Measurements from ENCODE around the gene RUNX2. TPM values are rescaled to one million over a fixed set of nuclear protein-coding genes. Genes with fewer than 3 reads are reported as not detected.
A peak's percentile ranks its signal among the peaks of the same experiment; 100 is the strongest.

The RUNX2 gene
- total RNA-seq, 6 experiments from 2014 or later = 7.4 to 12.7 (median 10.8) TPM

DNA sequence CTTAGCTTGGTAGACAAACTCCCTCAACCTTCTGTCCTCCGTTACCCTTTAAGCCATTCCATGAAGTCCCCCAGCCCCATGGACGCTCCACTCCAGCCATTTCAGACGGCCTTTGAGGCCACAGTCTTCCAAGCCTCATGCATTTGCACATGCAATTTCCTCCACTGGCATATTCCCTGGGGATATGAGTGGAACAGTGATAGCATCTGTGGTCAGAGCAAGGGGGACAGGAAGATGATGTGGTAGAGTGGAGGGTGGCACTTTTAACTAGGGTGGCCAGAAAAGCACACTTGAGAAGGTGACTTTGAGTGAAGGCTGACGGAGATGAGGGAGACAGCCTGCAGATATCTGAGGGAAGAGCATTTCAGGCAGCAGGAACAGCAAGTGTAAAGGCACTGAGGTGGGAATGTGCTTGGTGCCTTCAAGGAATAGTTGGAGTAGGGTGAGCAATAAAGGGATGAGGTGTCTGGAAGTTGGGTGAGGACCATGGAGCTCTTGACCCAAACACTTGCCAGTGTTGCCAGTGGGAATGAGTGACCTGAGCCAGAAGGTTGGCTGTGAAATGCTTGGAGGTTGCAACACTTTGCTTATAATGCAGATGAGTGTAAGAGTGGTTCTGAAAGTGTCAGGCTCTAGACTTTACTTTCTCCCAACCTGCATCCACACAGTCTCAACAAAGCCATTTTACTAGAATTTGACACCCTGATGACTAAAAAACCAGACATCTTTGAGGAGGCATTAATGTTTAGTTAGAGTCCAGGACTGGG lies 325.2 kb downstream of the RUNX2 start:
- H3K4me3 Mint-ChIP-seq = no peak overlapping the region; the same call in 1 of the 2 replicates
- peaks cover 4% of the 10 kb centered on the region for H3K9me3 Mint-ChIP-seq
- DNase-seq = no peak
- peaks cover 19% of the 10 kb centered on the region for H3K36me3 Mint-ChIP-seq (ENCODE audit: low read depth)
- peaks cover 97% of the 10 kb centered on the region for H3K4me1 Mint-ChIP-seq (ENCODE audit: low read depth)
- H3K27ac Mint-ChIP-seq = peak overlapping the region; percentile 14; the same call in 1 of the 2 replicates
- peaks cover 1% of the 10 kb centered on the region for H3K27me3 Mint-ChIP-seq (ENCODE audit: insufficient read depth)
- TF ChIP-seq, protein P1, sequence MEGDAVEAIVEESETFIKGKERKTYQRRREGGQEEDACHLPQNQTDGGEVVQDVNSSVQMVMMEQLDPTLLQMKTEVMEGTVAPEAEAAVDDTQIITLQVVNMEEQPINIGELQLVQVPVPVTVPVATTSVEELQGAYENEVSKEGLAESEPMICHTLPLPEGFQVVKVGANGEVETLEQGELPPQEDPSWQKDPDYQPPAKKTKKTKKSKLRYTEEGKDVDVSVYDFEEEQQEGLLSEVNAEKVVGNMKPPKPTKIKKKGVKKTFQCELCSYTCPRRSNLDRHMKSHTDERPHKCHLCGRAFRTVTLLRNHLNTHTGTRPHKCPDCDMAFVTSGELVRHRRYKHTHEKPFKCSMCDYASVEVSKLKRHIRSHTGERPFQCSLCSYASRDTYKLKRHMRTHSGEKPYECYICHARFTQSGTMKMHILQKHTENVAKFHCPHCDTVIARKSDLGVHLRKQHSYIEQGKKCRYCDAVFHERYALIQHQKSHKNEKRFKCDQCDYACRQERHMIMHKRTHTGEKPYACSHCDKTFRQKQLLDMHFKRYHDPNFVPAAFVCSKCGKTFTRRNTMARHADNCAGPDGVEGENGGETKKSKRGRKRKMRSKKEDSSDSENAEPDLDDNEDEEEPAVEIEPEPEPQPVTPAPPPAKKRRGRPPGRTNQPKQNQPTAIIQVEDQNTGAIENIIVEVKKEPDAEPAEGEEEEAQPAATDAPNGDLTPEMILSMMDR (IDR thresholded peaks at IDR 0.05) = no peak

DNA sequence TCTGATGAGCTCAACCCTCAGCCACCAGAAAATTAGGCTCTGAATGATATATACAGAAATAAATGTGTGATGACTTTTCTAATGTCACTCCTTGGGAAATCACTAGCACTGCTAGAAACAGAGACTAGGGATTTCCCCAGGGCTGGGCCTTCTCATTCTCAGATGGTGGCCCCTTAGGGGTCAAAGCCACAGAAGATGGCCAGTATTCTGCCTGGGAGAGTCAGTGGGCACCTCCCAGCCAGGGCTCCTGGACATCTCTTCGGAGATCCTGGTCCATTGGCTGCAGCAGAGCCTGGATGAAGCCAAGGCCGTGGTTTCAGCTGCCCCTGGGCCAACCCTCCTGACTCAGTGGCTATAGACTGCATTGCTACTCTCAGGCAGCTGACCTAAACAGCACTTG lies 326.5 kb downstream of the RUNX2 start:
- H3K36me3 Mint-ChIP-seq (ENCODE audit: low read depth) = peaks cover 19% of the 10 kb centered on the region
- peaks cover 99% of the 10 kb centered on the region for H3K4me1 Mint-ChIP-seq (ENCODE audit: low read depth)
- TF ChIP-seq, protein P1 (IDR thresholded peaks at IDR 0.05) = no peak
- no peak overlapping the region for H3K4me3 Mint-ChIP-seq
- peaks cover 1% of the 10 kb centered on the region for H3K27me3 Mint-ChIP-seq (ENCODE audit: insufficient read depth)
- DNase-seq = no peak
- peak overlapping the region; percentile 99 for H3K27ac Mint-ChIP-seq
- H3K9me3 Mint-ChIP-seq = peaks cover 4% of the 10 kb centered on the region

DNA sequence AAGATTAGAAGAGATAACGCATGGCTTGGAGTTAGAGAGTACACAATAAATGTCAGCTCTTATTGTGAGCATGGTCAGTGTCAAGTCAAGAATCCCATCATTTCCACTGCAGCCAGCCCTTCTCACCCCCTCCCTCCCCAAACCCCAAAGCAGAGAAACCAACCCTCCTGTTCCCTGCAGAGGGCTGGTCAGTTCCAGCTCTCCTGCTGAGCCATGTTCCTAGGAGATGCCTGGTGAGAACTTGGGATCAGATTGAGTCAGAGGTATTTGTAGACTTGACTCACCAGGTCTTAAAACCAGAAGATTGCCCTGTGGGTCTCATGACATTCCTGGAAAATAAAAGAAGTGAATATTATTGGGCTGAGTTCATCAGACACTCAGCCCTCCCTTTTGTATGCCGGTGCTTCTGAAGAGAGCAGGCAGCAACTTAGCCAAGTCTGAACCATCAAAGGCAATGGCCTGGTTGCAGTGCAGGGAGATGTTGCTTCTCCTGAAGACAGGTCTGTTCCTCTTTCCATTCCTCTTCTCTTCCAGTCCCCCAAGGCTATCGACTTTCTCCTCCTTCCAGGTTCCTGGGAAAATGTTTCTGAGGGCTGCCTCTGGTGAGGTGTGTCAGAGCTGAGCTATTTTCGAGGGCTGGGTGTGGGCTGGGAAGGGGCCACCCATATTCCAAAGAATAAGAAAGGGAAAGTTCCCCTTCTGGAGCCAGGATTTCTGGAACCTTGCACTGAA lies 327.8 kb downstream of the RUNX2 start:
- TF ChIP-seq, protein P1 (IDR thresholded peaks at IDR 0.05) = no peak

DNA sequence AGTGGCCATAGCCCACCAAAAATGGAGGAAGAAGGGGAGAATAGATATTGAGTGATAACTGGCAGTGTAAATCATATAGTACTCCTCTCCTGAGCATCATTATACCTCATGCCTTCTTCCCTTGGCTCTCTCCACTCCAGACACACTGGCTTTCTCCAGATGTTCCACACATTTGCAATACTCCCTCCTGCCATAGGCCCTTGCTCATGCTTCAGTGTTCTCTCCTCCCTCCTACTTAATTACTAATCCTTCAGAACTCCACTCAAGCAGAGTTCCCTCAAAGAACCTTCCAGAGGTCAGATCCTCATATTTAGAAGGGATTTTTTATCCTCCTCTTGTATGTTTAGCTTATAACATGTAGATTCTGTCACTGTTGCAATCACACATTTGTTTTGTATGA lies 329.1 kb downstream of the RUNX2 start:
- Mint-ChIP-seq H3K36me3 (ENCODE audit: low read depth) (peaks cover 19% of the 10 kb centered on the region), H3K27ac (peak overlapping the region; percentile 99), H3K4me3 (peak overlapping the region; percentile 51), H3K27me3 (ENCODE audit: insufficient read depth) (no peaks in the 10 kb centered on the region; the same call in 1 of the 2 replicates), H3K9me3 (peaks cover 4% of the 10 kb centered on the region), H3K4me1 (ENCODE audit: low read depth) (peaks cover 85% of the 10 kb centered on the region)
- DNase-seq = peak; percentile 22
- TF ChIP-seq, protein P1 (IDR thresholded peaks at IDR 0.05) = no peak

More for the DNA sequence above, 327.8 kb downstream of the RUNX2 start:
- DNase-seq = peak; percentile 99
- Mint-ChIP-seq H3K4me1 (ENCODE audit: low read depth) (peaks cover 87% of the 10 kb centered on the region), H3K9me3 (peaks cover 4% of the 10 kb centered on the region), H3K27ac (peak overlapping the region; percentile 99), H3K27me3 (ENCODE audit: insufficient read depth) (peaks cover under 1% of the 10 kb centered on the region), H3K36me3 (ENCODE audit: low read depth) (peaks cover 19% of the 10 kb centered on the region), H3K4me3 (peak overlapping the region; percentile 78)

DNA sequence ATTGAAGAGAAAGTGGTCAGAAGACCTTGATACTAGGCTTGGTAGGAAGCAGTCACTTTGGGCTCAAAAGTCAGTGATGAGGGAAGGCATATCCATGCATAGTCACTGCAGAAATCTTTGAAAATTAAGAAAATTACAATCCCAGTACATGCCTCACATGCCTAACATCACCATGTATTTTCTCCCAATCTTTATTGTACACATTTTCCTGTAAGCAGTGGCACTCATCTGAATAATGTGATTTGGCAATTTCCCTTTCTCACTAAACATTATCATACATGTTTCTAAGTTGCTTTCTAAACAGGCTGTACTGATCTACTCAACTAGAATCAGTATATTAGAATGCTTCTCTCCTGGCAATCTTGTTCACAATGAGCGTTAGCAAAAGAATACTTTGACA lies 330.3 kb downstream of the RUNX2 start:
- Mint-ChIP-seq H3K36me3 (ENCODE audit: low read depth) (peaks cover 19% of the 10 kb centered on the region), H3K27ac (no peak overlapping the region), H3K27me3 (ENCODE audit: insufficient read depth) (no peaks in the 10 kb centered on the region; the same call in 1 of the 2 replicates), H3K9me3 (peaks cover 4% of the 10 kb centered on the region), H3K4me3 (no peak overlapping the region), H3K4me1 (ENCODE audit: low read depth) (peaks cover 79% of the 10 kb centered on the region)
- TF ChIP-seq, protein P1 (IDR thresholded peaks at IDR 0.05) = no peak
- DNase-seq = no peak

All from HFFc6 (cell line).